Neural progenitor cell (in vitro differentiated cells): ENCODE data around the gene EP400.

ENCODE experiments used
- EZH2phosphoT487 ChIP-seq: fragments of 200-600 bp; sonication (generic); IDR thresholded peaks from 2 replicates; pipeline ENCODE4 v1.6.1; 2017; ENCODE audit warnings: antibody characterized with exemption
- TF ChIP-seq, protein P1 (sequence below): fragments of 200-600 bp; sonication (generic); IDR thresholded peaks from 2 replicates; pipeline ENCODE4 v1.5.1; 2017; ENCODE audit warnings: antibody characterized with exemption, mild to moderate bottlenecking

DNA sequence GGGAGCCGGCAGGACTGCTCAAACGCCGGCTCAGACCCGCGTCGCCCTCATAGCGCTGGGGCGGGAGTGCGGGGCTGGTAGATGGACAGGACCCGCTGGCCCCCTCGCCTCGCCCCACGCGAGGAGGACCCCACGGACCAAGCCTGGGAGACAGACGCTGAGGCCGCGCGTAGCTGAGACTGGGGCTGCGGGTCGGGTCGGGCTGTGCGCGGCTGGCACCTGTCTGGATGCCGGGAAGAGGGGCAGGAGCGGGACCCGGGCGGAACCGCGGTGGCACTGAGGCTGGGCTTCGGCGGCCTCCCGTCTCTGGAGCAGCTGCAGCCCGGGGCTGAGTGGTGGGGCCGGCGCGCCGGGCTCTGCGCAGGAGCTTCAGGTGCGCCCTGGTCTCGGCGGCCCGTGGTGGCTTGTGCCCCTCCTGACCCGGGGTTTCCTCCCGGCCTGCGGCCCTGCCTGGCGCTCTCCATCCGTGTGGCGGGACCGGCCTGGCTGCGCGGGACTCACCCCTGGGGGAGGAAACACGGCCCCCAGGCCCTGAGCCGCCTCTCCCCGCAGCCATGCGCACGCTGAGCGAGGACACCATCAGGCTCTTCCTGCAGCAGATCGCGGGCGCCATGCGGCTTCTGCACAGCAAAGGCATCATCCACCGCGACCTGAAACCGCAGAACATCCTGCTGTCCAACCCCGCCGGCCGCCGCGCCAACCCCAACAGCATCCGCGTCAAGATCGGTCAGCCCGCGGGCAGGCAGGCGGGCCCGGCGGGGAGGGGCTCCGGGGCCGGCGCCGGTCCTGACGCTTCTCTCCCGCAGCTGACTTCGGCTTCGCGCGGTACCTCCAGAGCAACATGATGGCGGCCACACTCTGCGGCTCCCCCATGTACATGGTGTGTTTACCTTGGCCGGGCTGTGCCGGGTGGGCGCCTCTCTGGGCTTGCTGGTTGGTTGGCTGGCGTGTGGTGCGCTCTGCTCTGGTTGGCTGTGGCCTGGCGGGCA is 41.4 kb upstream of the EP400 start:
- TF ChIP-seq EZH2phosphoT487 = no peak
- TF ChIP-seq, protein P1, sequence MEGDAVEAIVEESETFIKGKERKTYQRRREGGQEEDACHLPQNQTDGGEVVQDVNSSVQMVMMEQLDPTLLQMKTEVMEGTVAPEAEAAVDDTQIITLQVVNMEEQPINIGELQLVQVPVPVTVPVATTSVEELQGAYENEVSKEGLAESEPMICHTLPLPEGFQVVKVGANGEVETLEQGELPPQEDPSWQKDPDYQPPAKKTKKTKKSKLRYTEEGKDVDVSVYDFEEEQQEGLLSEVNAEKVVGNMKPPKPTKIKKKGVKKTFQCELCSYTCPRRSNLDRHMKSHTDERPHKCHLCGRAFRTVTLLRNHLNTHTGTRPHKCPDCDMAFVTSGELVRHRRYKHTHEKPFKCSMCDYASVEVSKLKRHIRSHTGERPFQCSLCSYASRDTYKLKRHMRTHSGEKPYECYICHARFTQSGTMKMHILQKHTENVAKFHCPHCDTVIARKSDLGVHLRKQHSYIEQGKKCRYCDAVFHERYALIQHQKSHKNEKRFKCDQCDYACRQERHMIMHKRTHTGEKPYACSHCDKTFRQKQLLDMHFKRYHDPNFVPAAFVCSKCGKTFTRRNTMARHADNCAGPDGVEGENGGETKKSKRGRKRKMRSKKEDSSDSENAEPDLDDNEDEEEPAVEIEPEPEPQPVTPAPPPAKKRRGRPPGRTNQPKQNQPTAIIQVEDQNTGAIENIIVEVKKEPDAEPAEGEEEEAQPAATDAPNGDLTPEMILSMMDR = no peak
